HUES6 (cell line): ENCODE data around the gene MRPL24.

Experiments used
- H3K27ac ChIP-seq: 2 replicates; pipeline ENCODE4 v1.7.0; 2013; ENCODE audit warnings: low read depth, mild to moderate bottlenecking, low read length, inconsistent platforms
- H3K27me3 ChIP-seq: 2 replicates; pipeline ENCODE4 v1.6.1; 2013; ENCODE audit warnings: low read length; ENCODE audit not compliant: control insufficient read depth, insufficient read depth
- H3K36me3 ChIP-seq: 2 replicates; pipeline ENCODE4 v1.6.1; 2013; ENCODE audit warnings: low read length; ENCODE audit not compliant: control insufficient read depth, insufficient read depth
- H3K4me1 ChIP-seq: 2 replicates; pipeline ENCODE4 v1.6.1; 2013; ENCODE audit warnings: low read length; ENCODE audit not compliant: control insufficient read depth, insufficient read depth
- H3K4me3 ChIP-seq: 2 replicates; pipeline ENCODE4 v1.5.1; 2013; ENCODE audit warnings: low read depth, low read length
- H3K9ac ChIP-seq: one replicate; pipeline ENCODE4 v1.6.1; 2013; ENCODE audit warnings: mild to moderate bottlenecking, low read length
- H3K9me3 ChIP-seq: 2 replicates; pipeline ENCODE4 v1.6.1; 2013; ENCODE audit warnings: low read depth, low read length; ENCODE audit not compliant: control insufficient read depth, insufficient read depth

Gene MRPL24

DNA sequence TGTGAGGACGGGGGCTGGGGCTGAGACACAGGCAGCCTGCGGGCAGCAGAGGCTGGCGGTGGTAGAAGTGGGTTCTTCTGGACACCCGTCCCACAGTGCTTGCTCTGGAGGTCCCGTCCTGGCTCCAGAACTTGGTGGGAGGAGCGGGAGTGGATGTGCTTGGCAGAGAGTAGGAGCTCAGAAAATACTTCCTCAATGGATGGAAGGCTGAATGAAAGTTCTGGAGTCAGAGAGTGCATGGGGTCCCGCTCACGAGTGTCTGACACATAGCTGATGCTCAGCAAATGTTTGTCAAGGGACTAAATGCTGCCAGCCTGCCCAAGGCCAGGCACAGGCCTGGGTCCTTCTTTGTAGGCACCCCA is 50.2 kb downstream of the MRPL24 start:
- H3K4me1 ChIP-seq: peaks cover 57% of the 10 kb centered on the region
- no peaks in the 10 kb centered on the region for H3K27me3 ChIP-seq
- peak overlapping the region; percentile 60 for H3K9ac ChIP-seq
- H3K27ac ChIP-seq: no peak overlapping the region
- H3K36me3 ChIP-seq: no peaks in the 10 kb centered on the region
- no peaks in the 10 kb centered on the region for H3K9me3 ChIP-seq
- peak overlapping the region; percentile 58 for H3K4me3 ChIP-seq

DNA sequence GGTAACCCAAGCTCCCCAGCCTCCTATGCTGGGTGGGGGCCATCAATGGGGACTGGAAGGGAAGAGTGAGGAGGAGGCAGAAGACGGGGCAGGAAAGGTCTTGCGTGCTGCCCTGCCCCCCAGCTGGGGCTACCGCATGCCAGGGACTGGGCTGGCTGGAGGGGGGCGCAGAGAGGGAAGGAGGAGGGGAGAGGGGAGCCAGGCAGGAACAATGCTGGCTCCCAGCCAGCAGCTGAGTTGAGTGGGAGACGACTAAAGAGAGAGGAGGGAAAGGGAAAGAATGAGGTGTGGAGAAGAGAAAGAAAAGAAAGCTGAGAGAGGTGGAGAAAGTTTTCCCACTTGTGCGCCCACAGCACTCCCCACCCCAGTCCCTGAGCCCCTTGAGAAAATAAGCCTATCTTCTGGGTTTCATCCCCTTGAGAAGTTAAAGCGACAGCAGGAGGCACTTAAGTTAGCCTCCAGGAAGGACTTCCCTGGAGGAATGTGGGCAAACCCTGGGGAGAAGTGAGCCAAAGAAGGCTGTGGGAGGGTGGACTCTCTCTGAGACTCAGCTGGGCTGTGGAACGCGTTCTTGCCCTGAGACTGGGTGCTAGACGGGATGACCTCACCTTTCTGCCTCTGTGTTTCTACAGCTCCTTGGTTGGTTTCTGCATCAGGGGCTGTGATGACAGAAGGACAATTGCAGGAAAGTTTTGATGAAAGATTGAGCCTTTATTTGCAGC is 50.8 kb downstream of the MRPL24 start:
- peak overlapping the region; percentile 60 for H3K9ac ChIP-seq
- no peak overlapping the region for H3K27ac ChIP-seq
- peak overlapping the region; percentile 58 for H3K4me3 ChIP-seq
- no peaks in the 10 kb centered on the region for H3K36me3 ChIP-seq
- H3K4me1 ChIP-seq: peaks cover 57% of the 10 kb centered on the region
- no peaks in the 10 kb centered on the region for H3K27me3 ChIP-seq
- no peaks in the 10 kb centered on the region for H3K9me3 ChIP-seq

DNA sequence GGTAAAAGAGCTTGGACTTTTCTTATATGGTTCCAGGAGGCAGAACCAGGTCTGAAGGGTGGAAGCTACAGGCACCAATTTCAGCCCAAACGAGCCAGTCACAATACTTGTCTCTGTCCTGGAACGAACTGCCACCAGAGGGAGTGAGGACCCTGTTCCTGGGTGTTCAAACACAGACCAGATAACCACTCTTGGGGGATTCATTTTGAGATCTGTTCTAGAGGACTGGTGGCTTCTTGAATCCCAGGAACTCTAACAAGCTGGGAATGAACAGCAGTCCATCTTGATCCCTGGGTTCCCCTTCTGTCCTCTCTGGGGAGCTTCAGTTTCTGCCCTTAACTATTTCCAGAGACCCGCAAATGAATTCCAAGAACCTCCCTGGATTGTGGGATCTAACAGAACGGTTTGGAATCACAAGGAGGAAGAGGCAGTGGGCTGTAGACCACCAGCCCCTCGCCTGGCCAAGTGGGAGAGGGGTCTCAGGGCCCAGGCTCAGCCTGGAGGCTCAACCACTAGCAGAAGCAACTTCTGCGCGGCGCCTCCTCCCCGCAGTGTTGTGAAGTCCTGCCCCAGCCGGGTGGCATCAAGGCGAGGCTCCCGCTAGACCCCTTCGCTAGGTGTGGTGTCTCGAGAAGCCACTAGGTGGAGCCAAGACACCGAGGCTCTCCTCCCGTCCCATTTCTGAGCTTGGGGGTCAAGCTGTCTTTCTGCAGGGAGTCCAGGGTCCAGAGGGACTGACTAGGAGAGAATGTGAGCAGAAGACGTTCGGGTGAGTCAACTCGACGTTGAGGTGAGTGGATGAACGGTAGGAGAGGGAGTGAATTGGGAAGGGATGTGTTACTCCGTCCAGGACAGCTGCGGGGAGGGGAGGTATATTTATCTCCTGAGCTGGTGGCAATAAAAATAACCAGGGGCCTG is 51.6 kb downstream of the MRPL24 start:
- Histone ChIP-seq H3K36me3 (no peaks in the 10 kb centered on the region), H3K27ac (no peak overlapping the region; the same call in 1 of the 2 replicates), H3K27me3 (no peaks in the 10 kb centered on the region), H3K4me1 (peaks cover 54% of the 10 kb centered on the region), H3K9me3 (no peaks in the 10 kb centered on the region), H3K9ac (peak overlapping the region; percentile 60), H3K4me3 (peak overlapping the region; percentile 58)
